ENCODE data around the gene FOXI3.

FOXI3 gene

GRCh38 chr2:88452565-88452905 is at the start of gene FOXI3:
FOXI3 (minus strand) TSS chr2:88452693; CDS start chr2:88452535, 158 bp downstream.
- DNase-seq (ENCODE audit: insufficient read length, low spot score) (no peak), FAIRE-seq (no peak)

GRCh38 chr2:88500691-88501090 is 48.2 kb upstream of the FOXI3 start:
- FAIRE-seq: no peak

GRCh38 chr2:88499204-88499603 is 46.7 kb upstream of the FOXI3 start:
- FAIRE-seq: no peak
- DNase-seq (ENCODE audit: insufficient read length, low spot score): no peak

More at GRCh38 chr2:88500691-88501090, 48.2 kb upstream of the FOXI3 start:
- DNase-seq (ENCODE audit: insufficient read length, low spot score): no peak

GRCh38 chr2:88493481-88493880 is 41.0 kb upstream of the FOXI3 start:
- no peak for FAIRE-seq
- no peak for DNase-seq (ENCODE audit: insufficient read length, low spot score)

- no peak for DNase-seq (ENCODE audit: insufficient read length, low spot score)
- FAIRE-seq: no peak
Observed at GRCh38 chr2:88492002-88492401, 39.5 kb upstream of the FOXI3 start.

- DNase-seq (ENCODE audit: insufficient read length, low spot score) (no peak), FAIRE-seq (no peak)
Observed at GRCh38 chr2:88489181-88489580, 36.7 kb upstream of the FOXI3 start.

- DNase-seq (ENCODE audit: insufficient read length, low spot score): no peak
- FAIRE-seq: no peak
Observed at GRCh38 chr2:88483200-88483599, 30.7 kb upstream of the FOXI3 start.

GRCh38 chr2:88481691-88482336 is 29.3 kb upstream of the FOXI3 start:
- no peak for FAIRE-seq
- no peak for DNase-seq (ENCODE audit: insufficient read length, low spot score)

GRCh38 chr2:88472811-88473210 is 20.3 kb upstream of the FOXI3 start:
- no peak for FAIRE-seq
- no peak for DNase-seq (ENCODE audit: insufficient read length, low spot score)

GRCh38 chr2:88471083-88471942 is 18.8 kb upstream of the FOXI3 start:
- FAIRE-seq: no peak
- DNase-seq (ENCODE audit: insufficient read length, low spot score): no peak

- DNase-seq (ENCODE audit: insufficient read length, low spot score) (no peak), FAIRE-seq (no peak)
Observed at GRCh38 chr2:88469202-88470114, 17.0 kb upstream of the FOXI3 start.

- DNase-seq (ENCODE audit: insufficient read length, low spot score): no peak
- FAIRE-seq: no peak
Observed at GRCh38 chr2:88464153-88464552, 11.7 kb upstream of the FOXI3 start.

- FAIRE-seq: no peak
- no peak for DNase-seq (ENCODE audit: insufficient read length, low spot score)
Observed at GRCh38 chr2:88458633-88459032, 6.1 kb upstream of the FOXI3 start.

- FAIRE-seq: no peak
- DNase-seq (ENCODE audit: insufficient read length, low spot score): no peak
Observed at GRCh38 chr2:88452980-88453582, 588 bp upstream of the FOXI3 start.

GRCh38 chr2:88451811-88452564 is 505 bp downstream of the FOXI3 start:
- no peak for DNase-seq (ENCODE audit: insufficient read length, low spot score)
- no peak for FAIRE-seq

- FAIRE-seq (no peak), DNase-seq (ENCODE audit: insufficient read length, low spot score) (no peak)
Observed at GRCh38 chr2:88450925-88451810, 1.3 kb downstream of the FOXI3 start.

GRCh38 chr2:88450186-88450585 is 2.3 kb downstream of the FOXI3 start:
- no peak for DNase-seq (ENCODE audit: insufficient read length, low spot score)

GRCh38 chr2:88448248-88448647 is 4.2 kb downstream of the FOXI3 start:
- FAIRE-seq: no peak
- DNase-seq (ENCODE audit: insufficient read length, low spot score): no peak

More at GRCh38 chr2:88450186-88450585, 2.3 kb downstream of the FOXI3 start:
- no peak for FAIRE-seq

GRCh38 chr2:88443353-88443938 is 9.0 kb downstream of the FOXI3 start:
- FAIRE-seq: no peak
- DNase-seq (ENCODE audit: insufficient read length, low spot score): no peak

Data from GM19239 (cell line).